Measurements from ENCODE around the gene ZBTB20. TPM values are rescaled to one million over a fixed set of nuclear protein-coding genes. Genes with fewer than 3 reads are reported as not detected.

Gene ZBTB20
- total RNA-seq, 1 donor from 2014 or later: 11.2 TPM

DNA sequence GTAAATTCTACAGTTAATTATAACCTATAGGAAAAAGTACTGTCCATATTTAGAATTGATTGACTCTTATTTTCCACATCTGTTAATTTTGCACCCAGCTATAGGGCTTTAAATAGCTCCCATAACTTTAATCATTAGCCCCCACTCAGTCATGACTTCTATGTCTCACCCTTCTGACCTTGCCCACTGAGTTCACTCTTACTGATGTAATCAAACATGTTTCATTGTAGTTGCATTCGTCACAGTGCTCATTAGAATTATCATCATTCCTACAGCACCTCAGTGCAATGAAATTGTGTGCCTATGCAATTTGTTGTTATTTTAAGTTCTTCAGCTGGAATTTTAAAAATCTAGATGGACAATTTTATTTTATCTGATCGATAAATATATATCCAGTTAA lies 701.9 kb downstream of the ZBTB20 start:
- H3K4me3 ChIP-seq (ENCODE audit: low read depth, low read length): no peak overlapping the region
- no peak for DNase-seq (ENCODE audit: low read depth)
- TF ChIP-seq, protein P1, sequence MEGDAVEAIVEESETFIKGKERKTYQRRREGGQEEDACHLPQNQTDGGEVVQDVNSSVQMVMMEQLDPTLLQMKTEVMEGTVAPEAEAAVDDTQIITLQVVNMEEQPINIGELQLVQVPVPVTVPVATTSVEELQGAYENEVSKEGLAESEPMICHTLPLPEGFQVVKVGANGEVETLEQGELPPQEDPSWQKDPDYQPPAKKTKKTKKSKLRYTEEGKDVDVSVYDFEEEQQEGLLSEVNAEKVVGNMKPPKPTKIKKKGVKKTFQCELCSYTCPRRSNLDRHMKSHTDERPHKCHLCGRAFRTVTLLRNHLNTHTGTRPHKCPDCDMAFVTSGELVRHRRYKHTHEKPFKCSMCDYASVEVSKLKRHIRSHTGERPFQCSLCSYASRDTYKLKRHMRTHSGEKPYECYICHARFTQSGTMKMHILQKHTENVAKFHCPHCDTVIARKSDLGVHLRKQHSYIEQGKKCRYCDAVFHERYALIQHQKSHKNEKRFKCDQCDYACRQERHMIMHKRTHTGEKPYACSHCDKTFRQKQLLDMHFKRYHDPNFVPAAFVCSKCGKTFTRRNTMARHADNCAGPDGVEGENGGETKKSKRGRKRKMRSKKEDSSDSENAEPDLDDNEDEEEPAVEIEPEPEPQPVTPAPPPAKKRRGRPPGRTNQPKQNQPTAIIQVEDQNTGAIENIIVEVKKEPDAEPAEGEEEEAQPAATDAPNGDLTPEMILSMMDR (conservative IDR thresholded peaks at IDR 0.05; ENCODE audit: low read depth, low read length): no peak

DNA sequence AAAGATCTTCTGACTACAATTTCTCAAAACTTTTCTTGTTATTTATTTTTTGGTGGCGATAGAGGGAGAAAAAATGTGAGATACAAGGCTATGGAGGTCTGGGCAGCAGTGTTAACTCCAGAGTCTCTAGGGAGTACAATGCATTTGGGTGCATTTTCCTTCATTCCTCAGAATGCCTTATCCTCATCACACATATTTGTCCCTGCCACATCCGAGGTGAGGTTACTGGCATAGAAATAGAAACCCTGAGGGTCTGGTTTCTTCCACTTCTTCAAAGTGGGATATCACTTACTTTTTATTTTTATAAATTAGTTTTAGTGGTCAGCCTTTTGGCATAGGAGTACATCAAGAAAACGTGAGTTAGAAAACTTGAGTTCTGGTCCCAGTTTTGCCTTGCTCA lies 702.9 kb downstream of the ZBTB20 start:
- TF ChIP-seq, protein P1 (conservative IDR thresholded peaks at IDR 0.05; ENCODE audit: low read depth, low read length): no peak
- no peak for DNase-seq (ENCODE audit: low read depth)
- H3K4me3 ChIP-seq (ENCODE audit: low read depth, low read length): no peak overlapping the region

DNA sequence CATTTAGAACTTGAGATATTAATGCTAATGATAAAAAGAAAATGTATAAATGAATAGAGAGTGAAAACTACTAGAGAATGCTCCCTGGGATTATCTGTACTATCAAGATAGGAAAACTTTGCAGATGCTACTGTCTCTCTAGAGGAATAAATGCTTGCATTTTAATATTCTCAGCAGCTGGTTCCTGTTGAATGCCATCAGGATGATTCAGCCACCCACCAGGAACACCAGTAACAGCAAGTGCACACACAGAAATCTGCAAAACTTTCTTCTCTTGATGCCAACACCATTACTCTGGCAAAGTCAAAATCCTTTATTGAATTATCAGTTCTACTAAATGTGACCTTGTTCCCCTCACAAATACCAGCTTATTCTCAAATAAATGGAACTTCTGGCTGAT lies 704.8 kb downstream of the ZBTB20 start:
- TF ChIP-seq, protein P1 (conservative IDR thresholded peaks at IDR 0.05; ENCODE audit: low read depth, low read length): no peak
- no peak for DNase-seq (ENCODE audit: low read depth)
- H3K4me3 ChIP-seq (ENCODE audit: low read depth, low read length): no peak overlapping the region

DNA sequence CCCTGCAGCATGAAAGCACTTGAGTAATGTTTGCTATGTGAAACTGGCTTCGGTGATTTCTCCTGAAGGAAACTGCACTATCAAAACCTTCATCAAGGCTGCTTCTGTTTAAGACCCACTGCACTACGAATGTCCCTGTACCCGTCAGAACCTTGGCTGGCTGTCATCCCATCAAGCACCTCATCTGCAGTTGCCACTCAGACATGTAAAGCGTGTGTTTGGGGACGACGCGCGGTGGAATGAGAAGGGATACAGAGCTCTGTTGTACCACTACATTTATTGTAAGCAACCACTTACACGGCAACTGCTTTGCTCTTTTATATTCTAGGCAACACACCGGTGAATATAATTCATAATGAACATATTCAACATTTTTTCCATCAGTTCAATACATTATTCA lies 705.7 kb downstream of the ZBTB20 start:
- DNase-seq (ENCODE audit: low read depth): no peak
- no peak overlapping the region for H3K4me3 ChIP-seq (ENCODE audit: low read depth, low read length)
- TF ChIP-seq, protein P1 (conservative IDR thresholded peaks at IDR 0.05; ENCODE audit: low read depth, low read length): no peak

DNA sequence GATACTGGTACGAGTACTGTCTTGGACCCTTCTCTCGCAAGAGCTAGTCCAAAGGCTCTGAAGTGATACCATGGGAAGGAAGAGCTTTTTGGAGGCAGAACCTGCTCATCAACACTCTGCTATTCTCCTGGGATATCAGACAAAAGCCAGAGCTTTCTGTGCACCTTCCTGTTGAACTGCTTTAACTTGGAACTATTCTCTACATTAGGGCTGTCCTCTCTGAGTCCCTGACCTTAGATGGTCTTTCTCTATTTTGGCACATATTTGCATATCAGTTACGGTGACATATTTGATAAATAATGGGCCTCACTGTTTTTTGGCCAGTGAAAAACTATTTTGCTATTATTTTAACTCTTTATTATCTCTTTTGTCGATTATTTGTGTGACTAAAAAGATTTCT lies 706.4 kb downstream of the ZBTB20 start:
- TF ChIP-seq, protein P1 (conservative IDR thresholded peaks at IDR 0.05; ENCODE audit: low read depth, low read length): no peak
- no peak overlapping the region for H3K4me3 ChIP-seq (ENCODE audit: low read depth, low read length)

DNA sequence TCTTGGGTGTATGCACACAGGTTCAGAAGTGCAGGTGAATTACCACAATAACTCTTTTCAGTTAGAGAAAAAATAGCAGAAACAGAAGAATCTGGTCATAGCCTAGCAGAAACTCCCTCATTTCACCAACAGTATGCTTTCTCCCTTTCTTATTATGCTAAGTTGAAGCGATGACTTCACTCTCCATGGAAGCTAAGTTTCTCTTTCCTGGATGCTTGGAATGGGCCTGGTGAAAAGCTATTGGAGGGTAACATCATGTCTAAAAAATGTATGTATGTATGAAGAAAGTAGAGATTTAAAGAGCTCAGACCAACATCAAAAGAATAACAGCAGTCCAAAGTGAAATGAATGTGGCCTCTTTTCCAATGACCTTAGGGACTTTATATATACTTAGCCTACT lies 707.8 kb downstream of the ZBTB20 start:
- no peak for DNase-seq (ENCODE audit: low read depth)
- H3K4me3 ChIP-seq (ENCODE audit: low read depth, low read length): no peak overlapping the region
- TF ChIP-seq, protein P1 (conservative IDR thresholded peaks at IDR 0.05; ENCODE audit: low read depth, low read length): no peak

More for the DNA sequence above, 706.4 kb downstream of the ZBTB20 start:
- DNase-seq (ENCODE audit: low read depth): no peak

DNA sequence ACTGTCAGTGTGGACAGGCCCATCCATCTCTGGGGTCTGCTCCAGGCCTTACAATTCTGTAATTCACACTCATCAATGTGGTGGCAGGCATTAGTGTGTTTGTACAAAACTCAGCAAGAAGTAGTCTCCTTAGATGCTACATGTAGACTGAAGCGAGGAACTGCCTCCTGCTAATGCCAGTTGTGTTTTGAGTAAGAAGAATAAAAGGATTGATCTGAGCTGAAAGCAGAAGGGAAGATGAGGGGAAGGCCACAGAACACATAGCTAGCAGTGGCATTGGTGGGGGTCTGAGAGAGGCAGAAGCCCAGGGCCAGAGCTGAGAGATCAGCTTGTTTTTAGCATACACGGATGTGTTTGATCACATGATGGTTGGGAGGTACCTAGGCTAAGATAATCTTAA lies 709.2 kb downstream of the ZBTB20 start:
- DNase-seq (ENCODE audit: low read depth): no peak
- TF ChIP-seq, protein P1 (conservative IDR thresholded peaks at IDR 0.05; ENCODE audit: low read depth, low read length): no peak
- no peak overlapping the region for H3K4me3 ChIP-seq (ENCODE audit: low read depth, low read length)
